Glutamatergic neuron (in vitro differentiated cells): Measurements from ENCODE around the gene FASTK. TPM values are rescaled to one million over a fixed set of nuclear protein-coding genes. Genes with fewer than 3 reads are reported as not detected.

Experiments
- DNase-seq: peaks from one replicate; pipeline ENCODE4 v3.0.0; 2022
- H3K27ac Mint-ChIP-seq: one replicate; pipeline ENCODE4 v1.8.0; 2020; ENCODE audit warnings: mild to moderate bottlenecking, mixed read lengths, inconsistent platforms; ENCODE audit not compliant: unreplicated experiment
- H3K27me3 Mint-ChIP-seq: one replicate; pipeline ENCODE4 v1.8.0; 2020; ENCODE audit warnings: mild to moderate bottlenecking, moderate library complexity, mixed read lengths, inconsistent platforms; ENCODE audit not compliant: unreplicated experiment
- H3K36me3 Mint-ChIP-seq: one replicate; pipeline ENCODE4 v1.8.0; 2020; ENCODE audit warnings: mild to moderate bottlenecking, mixed read lengths, inconsistent platforms; ENCODE audit not compliant: unreplicated experiment
- H3K4me1 Mint-ChIP-seq: one replicate; pipeline ENCODE4 v1.8.0; 2020; ENCODE audit warnings: mild to moderate bottlenecking, low read depth, mixed read lengths, inconsistent platforms; ENCODE audit not compliant: unreplicated experiment
- H3K4me3 Mint-ChIP-seq: one replicate; pipeline ENCODE4 v1.8.0; 2020; ENCODE audit warnings: mild to moderate bottlenecking, mixed read lengths, inconsistent platforms; ENCODE audit not compliant: unreplicated experiment
- H3K9me3 Mint-ChIP-seq: one replicate; pipeline ENCODE4 v1.8.0; 2020; ENCODE audit warnings: mild to moderate bottlenecking, moderate library complexity, mixed read lengths, inconsistent platforms; ENCODE audit not compliant: unreplicated experiment
- CTCF ChIP-seq: fragments of 200-600 bp; sonication (generic); IDR thresholded peaks from one replicate; pipeline ENCODE4 v1.5.0; 2021; ENCODE audit not compliant: partially characterized antibody, unreplicated experiment
- total RNA-seq: library from RNA; stranded (reverse); fragmentation: NEBNext Ultra II Directional; extraction: Animal tissue kit (Norgen Biotek cat#: 25700); gene quantifications from one replicate; pipeline ENCODE4 v1.2.1, GENCODE V29; 2021; ENCODE audit not compliant: unreplicated experiment

Gene FASTK
- total RNA-seq, 1 donor from 2014 or later = 64.7 TPM

GRCh38 chr7:151069841-151070573 is 10.6 kb downstream of the FASTK start:
- Mint-ChIP-seq H3K9me3 (peaks cover 4% of the 10 kb centered on the region), H3K4me3 (no peak overlapping the region), H3K27ac (no peak overlapping the region), H3K36me3 (peaks cover 4% of the 10 kb centered on the region), H3K4me1 (no peaks in the 10 kb centered on the region), H3K27me3 (peaks cover 2% of the 10 kb centered on the region)
- no peak for DNase-seq
- TF ChIP-seq CTCF = no peak

- Mint-ChIP-seq H3K9me3 (peaks cover 4% of the 10 kb centered on the region), H3K27me3 (peaks cover 5% of the 10 kb centered on the region), H3K36me3 (peaks cover 4% of the 10 kb centered on the region), H3K4me1 (peaks cover 3% of the 10 kb centered on the region), H3K4me3 (no peak overlapping the region), H3K27ac (no peak overlapping the region)
- DNase-seq = no peak
- no peak for TF ChIP-seq CTCF
These were observed 12.4 kb downstream of the FASTK start for GRCh38 chr7:151068069-151068773.

GRCh38 chr7:151066273-151066974 is 14.2 kb downstream of the FASTK start:
- Mint-ChIP-seq H3K27ac (no peak overlapping the region), H3K4me3 (no peak overlapping the region), H3K4me1 (peaks cover 9% of the 10 kb centered on the region), H3K27me3 (peaks cover 6% of the 10 kb centered on the region), H3K36me3 (peaks cover 4% of the 10 kb centered on the region), H3K9me3 (peaks cover 3% of the 10 kb centered on the region)
- no peak for TF ChIP-seq CTCF
- no peak for DNase-seq

GRCh38 chr7:151065516-151065915 is 15.1 kb downstream of the FASTK start:
- TF ChIP-seq CTCF = no peak
- Mint-ChIP-seq H3K27ac (no peak overlapping the region), H3K4me3 (no peak overlapping the region), H3K4me1 (peaks cover 9% of the 10 kb centered on the region), H3K36me3 (peaks cover 4% of the 10 kb centered on the region), H3K9me3 (peaks cover 4% of the 10 kb centered on the region), H3K27me3 (peaks cover 6% of the 10 kb centered on the region)
- no peak for DNase-seq
